Renal pelvis (tissue), 4 donors: ENCODE results near the gene MATCAP1. TPM values are rescaled to one million over a fixed set of nuclear protein-coding genes. Genes with fewer than 3 reads are reported as not detected.

Source experiments
- DNase-seq: peaks from one replicate; pipeline ENCODE4 v3.0.0-alpha.2; 2013
- polyA plus RNA-seq, 3 donors: library from polyadenylated mRNA; unstranded; fragments of 120-200 nt; gene quantifications; one replicate each; pipeline ENCODE4 v1.2.1, GENCODE V29; 2013; ENCODE audit not compliant: insufficient read length in 3 of 3

Gene MATCAP1
- polyA plus RNA-seq, 3 donors, result 34.7 to 53.0 (median 50.1) TPM

DNA sequence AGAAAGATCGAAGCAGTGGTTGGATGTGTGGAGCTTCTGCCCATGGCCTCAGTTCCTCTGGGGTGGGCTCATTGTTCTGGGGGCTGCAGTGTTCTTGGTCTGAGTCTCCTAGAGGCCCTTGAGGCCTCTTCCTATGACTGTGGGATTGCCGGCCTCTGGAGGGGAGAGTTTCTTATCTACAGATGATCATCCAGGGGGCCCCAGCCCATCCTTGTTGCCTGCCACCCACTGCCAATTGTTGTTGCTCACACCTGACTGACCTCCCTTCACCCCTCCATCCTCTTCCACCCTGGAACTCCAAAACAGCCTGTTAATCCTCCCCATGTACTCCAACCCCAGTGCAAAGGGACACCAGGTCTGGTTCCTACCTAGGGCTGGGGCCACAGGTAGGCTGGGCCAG is 38.8 kb downstream of the MATCAP1 start:
- no peak for DNase-seq

DNA sequence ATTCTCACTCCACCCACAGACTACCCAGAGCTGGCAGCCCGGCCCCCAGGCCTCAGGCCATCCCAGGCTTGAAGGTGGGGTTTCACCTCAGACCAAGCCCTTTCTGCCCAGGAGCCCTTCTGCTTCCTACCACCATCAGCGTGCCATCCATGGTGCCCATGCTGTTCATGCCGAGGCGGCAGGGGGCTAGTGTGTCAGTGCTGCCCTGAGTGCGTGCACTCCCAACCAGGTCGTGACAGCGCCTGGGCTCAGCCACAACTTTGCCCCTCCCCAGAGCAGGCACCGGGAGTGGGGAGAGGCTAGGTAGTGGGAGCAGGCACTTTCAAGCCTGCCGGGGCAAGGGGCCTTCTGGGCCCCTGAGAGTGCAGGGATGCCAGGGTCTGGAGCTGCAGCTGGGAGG is 41.4 kb downstream of the MATCAP1 start:
- no peak for DNase-seq

DNA sequence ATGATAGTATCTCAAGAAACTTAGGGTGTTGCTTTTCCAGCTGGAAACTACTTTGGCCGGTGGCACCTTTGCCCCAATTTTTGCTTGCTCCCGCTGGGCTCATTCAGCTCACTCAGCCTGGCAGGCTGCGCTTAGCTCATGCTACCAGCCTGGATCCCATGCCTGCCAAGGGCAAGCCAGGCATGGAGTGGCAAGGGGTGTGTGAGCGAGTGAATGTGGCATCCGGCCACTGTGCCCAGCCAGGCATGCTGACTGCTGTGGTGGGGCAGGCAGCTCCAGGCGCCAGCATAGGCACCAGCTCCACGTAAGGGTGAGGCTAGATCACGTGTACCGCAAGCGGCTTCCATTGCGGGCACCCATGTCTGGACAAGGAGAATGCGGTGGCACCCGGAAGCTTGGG is 42.4 kb downstream of the MATCAP1 start:
- no peak for DNase-seq

DNA sequence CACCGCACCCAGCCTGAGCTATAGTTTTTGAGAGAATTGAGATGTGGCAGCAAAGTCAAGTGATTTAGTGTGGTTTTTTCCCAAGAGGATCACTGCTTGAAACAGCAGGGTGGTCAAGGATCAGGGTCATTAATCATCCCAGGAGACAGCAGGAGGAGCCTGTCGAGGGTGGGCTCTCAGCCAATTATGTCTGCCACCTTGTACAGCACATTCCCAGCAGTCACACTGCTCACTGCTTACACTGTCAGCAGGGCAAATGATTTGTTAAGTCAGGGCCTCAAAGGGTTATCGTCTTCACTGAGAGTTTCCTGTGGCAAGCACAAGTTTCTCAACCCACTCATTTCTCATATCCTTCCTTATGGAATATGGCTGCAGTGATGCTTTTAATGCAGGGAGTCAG is 46.2 kb downstream of the MATCAP1 start:
- no peak for DNase-seq

DNA sequence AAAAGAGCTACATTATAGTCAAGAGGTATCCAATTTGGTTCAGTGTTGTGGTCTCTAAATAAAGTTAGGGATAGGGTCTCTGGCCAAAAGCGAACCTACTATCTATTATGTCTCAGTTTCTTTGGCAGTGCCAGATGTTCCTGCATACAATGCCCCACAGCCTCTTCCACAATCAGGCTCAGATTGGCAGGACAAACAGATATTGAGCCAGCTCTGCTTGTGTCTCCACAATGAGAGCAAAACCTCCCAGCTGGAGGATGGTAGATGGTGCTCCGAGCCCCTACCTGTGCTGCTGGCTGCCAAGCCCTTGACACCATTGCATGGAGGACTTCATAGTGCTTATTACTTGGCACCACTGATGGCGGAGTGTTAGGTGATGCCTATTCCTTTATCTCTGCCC is 54.3 kb downstream of the MATCAP1 start:
- DNase-seq, result no peak

DNA sequence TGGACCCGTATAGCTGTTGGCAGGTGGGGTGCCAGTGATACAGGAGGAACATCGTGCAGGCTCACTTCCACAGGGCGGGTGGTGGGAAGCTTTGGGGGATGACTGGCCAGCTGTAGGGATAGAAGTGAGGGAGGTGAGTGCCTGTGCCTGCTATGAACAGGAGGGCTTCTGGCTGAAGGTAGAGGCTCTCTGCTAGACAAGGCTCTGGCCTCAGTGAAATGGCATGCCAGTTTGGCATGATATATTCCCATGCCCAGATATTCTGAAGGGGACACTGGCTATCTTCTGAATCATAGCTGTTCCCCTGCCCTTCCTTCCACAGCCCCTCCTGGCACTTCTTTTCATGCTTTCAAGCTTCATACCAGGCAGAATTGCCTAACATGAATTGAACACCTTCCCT is 54.9 kb downstream of the MATCAP1 start:
- DNase-seq, result no peak

DNA sequence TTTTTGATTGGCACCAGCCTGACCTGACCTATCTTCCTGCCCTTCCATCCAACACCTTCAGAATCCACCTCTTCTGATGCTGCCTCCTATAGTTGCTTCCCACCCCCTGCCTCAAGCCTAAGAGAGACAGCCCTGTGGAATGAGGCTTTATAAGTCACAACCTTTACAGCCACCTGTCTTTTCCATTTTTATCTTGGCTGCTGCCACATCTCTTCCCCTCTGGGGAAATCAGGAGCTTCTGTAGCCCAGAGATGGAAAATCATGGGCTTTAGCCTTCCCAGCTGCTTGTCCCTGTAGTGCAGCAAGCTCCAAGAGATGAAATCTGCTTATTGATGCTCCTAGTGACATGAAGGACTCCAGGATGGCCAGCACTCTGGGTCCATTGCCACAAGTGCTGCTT is 55.3 kb downstream of the MATCAP1 start:
- no peak for DNase-seq

Other genes with a start within 250 kb of the MATCAP1 start
- gene CIAO2B, start 249.6 kb downstream of the MATCAP1 start, polyA plus RNA-seq, result 100 to 1,000 TPM in 1 of 3 donors, 10 to 100 TPM in 2; 95.1 to 102 (median 99.3) TPM
- gene CES2, start 248.4 kb downstream of the MATCAP1 start, polyA plus RNA-seq, result 10 to 100 TPM; 42.7 to 50.2 (median 45.3) TPM
- gene CES3, start 222.7 kb downstream of the MATCAP1 start, polyA plus RNA-seq, result 1 to 10 TPM; 2.4 to 4.6 (median 4.1) TPM
- 10 to 100 TPM in 2 of 3 donors, 1 to 10 TPM in 1; 7.3 to 13.1 (median 12.2) TPM for gene CES4A, start 195.4 kb downstream of the MATCAP1 start, polyA plus RNA-seq
- gene CBFB, start 154.8 kb downstream of the MATCAP1 start, polyA plus RNA-seq, result 10 to 100 TPM; 65.4 to 70.1 (median 67.9) TPM
- 10 to 100 TPM; 20.7 to 29.5 (median 28.7) TPM for gene PHAF1, start 74.0 kb downstream of the MATCAP1 start, polyA plus RNA-seq
- gene B3GNT9, start 33.0 kb downstream of the MATCAP1 start, polyA plus RNA-seq, result 10 to 100 TPM in 1 of 3 donors, 1 to 10 TPM in 2; 8.1 to 11.9 (median 8.2) TPM
- gene TRADD, start 24.1 kb downstream of the MATCAP1 start, polyA plus RNA-seq, result 1 to 10 TPM; 6.4 to 6.9 (median 6.6) TPM
- 1 to 10 TPM; 1.4 to 2.9 (median 2.2) TPM for gene FBXL8, start 24.0 kb downstream of the MATCAP1 start, polyA plus RNA-seq
- 1 to 10 TPM; 1.2 to 3.1 (median 2.9) TPM for gene HSF4, start 19.2 kb downstream of the MATCAP1 start, polyA plus RNA-seq
- 1 to 10 TPM; 4.1 to 9.5 (median 7.6) TPM for gene NOL3, start 13.4 kb downstream of the MATCAP1 start, polyA plus RNA-seq
- 1 to 10 TPM; 6.5 to 7.2 (median 6.7) TPM for gene EXOC3L1, start 6.2 kb upstream of the MATCAP1 start, polyA plus RNA-seq
- gene E2F4, start 8.2 kb upstream of the MATCAP1 start, polyA plus RNA-seq, result 10 to 100 TPM; 65.5 to 72.7 (median 65.9) TPM
- gene ELMO3, start 15.2 kb upstream of the MATCAP1 start, polyA plus RNA-seq, result 1 to 10 TPM; 6.7 to 7.0 (median 6.9) TPM
- gene TMEM208, start 43.2 kb upstream of the MATCAP1 start, polyA plus RNA-seq, result 10 to 100 TPM; 40.1 to 49.4 (median 45.5) TPM
- gene FHOD1, start 63.5 kb upstream of the MATCAP1 start, polyA plus RNA-seq, result 10 to 100 TPM; 45.1 to 48.9 (median 47.5) TPM
- gene SLC9A5, start 65.0 kb upstream of the MATCAP1 start, polyA plus RNA-seq, result 1 to 10 TPM; 2.7 to 6.3 (median 5.6) TPM
- 10 to 100 TPM; 12.0 to 17.5 (median 13.8) TPM for gene PLEKHG4, start 95.6 kb upstream of the MATCAP1 start, polyA plus RNA-seq
- gene KCTD19, start 142.8 kb upstream of the MATCAP1 start, polyA plus RNA-seq, result 1 to 10 TPM; 1.1 to 3.1 (median 2.9) TPM
- 1 to 10 TPM; 2.9 to 9.9 (median 8.1) TPM for gene LRRC36, start 142.9 kb upstream of the MATCAP1 start, polyA plus RNA-seq
- 10 to 100 TPM; 64.7 to 71.8 (median 69.9) TPM for gene TPPP3, start 209.5 kb upstream of the MATCAP1 start, polyA plus RNA-seq
- gene ZDHHC1, start 232.5 kb upstream of the MATCAP1 start, polyA plus RNA-seq, result 10 to 100 TPM; 14.7 to 18.3 (median 15.4) TPM
- gene HSD11B2, start 247.2 kb upstream of the MATCAP1 start, polyA plus RNA-seq, result 10 to 100 TPM; 44.9 to 77.6 (median 57.3) TPM